Rectal smooth muscle tissue (tissue), 1 donor: ENCODE data around the gene APAF1.
A peak's percentile ranks its signal among the peaks of the same experiment; 100 is the strongest.

ENCODE experiments used
- H3K27ac ChIP-seq: one replicate; pipeline ENCODE4 v1.7.0; 2013; ENCODE audit warnings: low read depth, low read length, inconsistent platforms
- H3K27me3 ChIP-seq: one replicate; pipeline ENCODE4 v1.7.0; 2013; ENCODE audit warnings: low read length; ENCODE audit not compliant: control insufficient read depth, insufficient read depth
- H3K36me3 ChIP-seq: one replicate; pipeline ENCODE4 v1.7.0; 2013; ENCODE audit warnings: low read length; ENCODE audit not compliant: control insufficient read depth, insufficient read depth
- H3K4me1 ChIP-seq: one replicate; pipeline ENCODE4 v1.7.0; 2013; ENCODE audit warnings: low read length; ENCODE audit not compliant: control insufficient read depth, insufficient read depth
- H3K4me3 ChIP-seq: one replicate; pipeline ENCODE4 v1.7.0; 2013; ENCODE audit warnings: low read length
- H3K9ac ChIP-seq: one replicate; pipeline ENCODE4 v1.7.0; 2013; ENCODE audit warnings: low read length

APAF1 gene

DNA sequence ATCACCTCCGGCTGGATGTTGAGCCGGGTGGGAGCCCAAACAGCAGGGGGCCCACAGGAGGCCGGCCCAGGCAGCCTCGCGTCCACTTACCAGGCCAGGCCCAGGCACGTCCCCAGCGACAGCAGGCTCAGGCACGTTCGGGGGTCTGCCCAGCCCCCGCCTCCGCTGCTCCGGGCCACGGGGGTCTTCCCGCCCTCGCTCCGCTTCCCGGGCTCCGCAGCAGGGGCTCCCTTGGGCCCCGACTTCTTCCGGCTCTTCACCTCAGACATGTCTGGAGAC lies 718 bp upstream of the APAF1 start:
- H3K27ac ChIP-seq = peak overlapping the region; percentile 77
- no peaks in the 10 kb centered on the region for H3K4me1 ChIP-seq
- no peaks in the 10 kb centered on the region for H3K27me3 ChIP-seq
- peak overlapping the region; percentile 68 for H3K9ac ChIP-seq
- H3K36me3 ChIP-seq = peaks cover 1% of the 10 kb centered on the region
- peak overlapping the region; percentile 94 for H3K4me3 ChIP-seq

DNA sequence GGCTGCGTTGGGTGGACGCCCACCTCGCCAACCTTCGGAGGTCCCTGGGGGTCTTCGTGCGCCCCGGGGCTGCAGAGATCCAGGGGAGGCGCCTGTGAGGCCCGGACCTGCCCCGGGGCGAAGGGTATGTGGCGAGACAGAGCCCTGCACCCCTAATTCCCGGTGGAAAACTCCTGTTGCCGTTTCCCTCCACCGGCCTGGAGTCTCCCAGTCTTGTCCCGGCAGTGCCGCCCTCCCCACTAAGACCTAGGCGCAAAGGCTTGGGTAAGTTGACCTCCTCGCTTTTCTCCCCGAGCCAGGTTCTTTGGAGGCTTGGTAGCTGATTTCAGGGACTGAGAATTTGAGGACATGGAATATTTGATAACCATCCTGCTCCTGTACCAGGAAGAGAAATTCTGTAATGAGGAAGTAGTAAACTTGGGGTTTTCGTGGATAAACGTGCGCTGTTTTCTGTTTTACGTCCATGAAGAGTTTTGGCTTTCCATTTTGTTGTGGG lies 530 bp downstream of the APAF1 start:
- Histone ChIP-seq H3K27ac (peak overlapping the region; percentile 77), H3K4me3 (peak overlapping the region; percentile 98)

DNA sequence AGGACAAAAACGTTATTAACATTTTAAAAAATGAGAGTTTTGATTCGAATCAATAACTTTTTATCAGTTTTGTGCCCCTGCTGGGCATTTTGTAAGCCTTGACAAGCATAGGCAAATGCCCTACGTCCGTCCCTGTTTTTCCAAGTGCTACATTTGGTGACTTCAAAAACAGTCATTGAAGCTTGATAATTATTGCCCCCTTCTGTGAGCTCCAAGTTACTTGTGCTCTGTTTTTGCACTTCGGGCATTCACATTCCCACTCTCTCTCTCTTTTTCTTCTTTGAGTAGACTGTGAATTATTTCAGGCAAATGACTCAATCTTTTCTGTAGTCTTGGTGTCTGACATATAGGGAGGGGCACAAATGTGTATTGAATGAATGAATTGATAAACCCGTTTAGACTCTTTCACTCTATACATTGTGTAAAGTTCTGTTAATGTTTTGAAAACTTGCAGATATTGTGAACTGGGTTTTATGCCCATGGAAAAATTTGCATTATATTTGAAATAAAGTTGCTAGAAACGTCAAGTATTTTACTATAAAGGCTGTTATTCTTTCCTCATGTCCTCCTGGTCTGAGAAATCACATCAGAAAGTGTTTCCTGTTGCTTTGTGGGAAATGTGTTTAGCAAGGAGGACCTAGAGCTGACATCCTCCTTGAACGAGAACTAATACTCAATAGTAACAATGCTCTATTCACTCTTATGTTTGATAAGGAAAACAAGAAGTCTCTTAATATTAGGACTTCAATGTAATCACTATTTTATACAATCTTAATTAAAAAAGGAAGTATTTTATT lies 1.4 kb downstream of the APAF1 start:
- Histone ChIP-seq H3K4me1 (no peaks in the 10 kb centered on the region), H3K36me3 (peaks cover 3% of the 10 kb centered on the region), H3K9ac (no peak overlapping the region), H3K4me3 (peak overlapping the region; percentile 98), H3K27me3 (no peaks in the 10 kb centered on the region), H3K27ac (no peak overlapping the region)

More for the DNA sequence above, 530 bp downstream of the APAF1 start:
- Histone ChIP-seq H3K27me3 (no peaks in the 10 kb centered on the region), H3K36me3 (peaks cover 3% of the 10 kb centered on the region), H3K9ac (peak overlapping the region; percentile 87), H3K4me1 (no peaks in the 10 kb centered on the region)

DNA sequence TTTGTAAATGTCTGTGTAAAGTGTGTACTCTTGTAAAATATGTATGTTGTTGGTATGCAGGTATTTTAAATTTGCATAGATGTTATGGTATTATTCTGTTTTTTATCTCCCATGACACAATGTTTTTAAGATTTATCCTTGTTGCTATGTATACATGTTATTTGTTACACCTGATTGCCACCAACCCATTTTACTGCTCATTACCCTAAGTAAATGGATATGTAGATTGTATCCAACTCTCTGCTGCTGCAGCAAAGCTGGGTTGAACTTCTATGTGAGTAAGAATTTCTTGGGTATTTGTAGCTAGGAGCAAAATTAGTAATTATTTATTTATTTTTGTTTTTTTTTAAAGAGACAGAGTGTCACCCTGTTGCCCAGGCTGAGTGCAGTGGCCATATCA lies 6.2 kb downstream of the APAF1 start:
- Histone ChIP-seq H3K4me3 (no peak overlapping the region), H3K27me3 (no peaks in the 10 kb centered on the region), H3K27ac (no peak overlapping the region), H3K4me1 (peaks cover 2% of the 10 kb centered on the region), H3K9ac (no peak overlapping the region), H3K36me3 (peaks cover 3% of the 10 kb centered on the region)

DNA sequence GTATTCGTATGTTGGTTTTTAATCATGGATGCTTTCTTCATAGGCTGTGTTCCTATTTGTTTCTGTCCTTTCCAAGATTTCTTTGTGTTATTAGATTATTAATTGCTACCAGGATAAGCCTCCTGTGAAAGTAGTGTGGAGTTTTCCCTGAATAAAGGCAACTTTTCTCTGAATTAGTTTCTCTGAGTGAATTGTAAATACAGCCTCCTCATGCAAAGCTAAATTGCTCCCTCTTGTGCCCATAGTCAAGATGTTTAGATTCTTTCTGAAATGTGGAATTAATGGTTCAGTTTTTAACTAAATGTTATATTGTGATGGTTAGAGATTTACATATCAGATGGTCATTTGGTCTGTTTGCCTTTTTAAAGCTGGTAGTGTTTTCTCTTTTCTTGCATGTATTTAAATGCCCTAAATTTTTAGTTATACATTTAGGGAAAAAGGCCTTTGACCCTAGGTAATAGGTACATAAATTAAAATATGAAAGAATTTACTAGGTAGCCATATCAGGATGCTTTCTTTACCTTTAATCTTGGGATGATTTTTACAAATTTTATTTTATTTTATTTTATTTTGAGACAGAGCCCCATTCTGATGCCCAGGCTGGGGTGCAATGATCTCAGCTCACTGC lies 8.9 kb downstream of the APAF1 start:
- Histone ChIP-seq H3K27me3 (no peaks in the 10 kb centered on the region), H3K27ac (no peak overlapping the region), H3K36me3 (peaks cover 8% of the 10 kb centered on the region), H3K4me1 (peaks cover 2% of the 10 kb centered on the region), H3K9ac (no peak overlapping the region), H3K4me3 (no peak overlapping the region)

DNA sequence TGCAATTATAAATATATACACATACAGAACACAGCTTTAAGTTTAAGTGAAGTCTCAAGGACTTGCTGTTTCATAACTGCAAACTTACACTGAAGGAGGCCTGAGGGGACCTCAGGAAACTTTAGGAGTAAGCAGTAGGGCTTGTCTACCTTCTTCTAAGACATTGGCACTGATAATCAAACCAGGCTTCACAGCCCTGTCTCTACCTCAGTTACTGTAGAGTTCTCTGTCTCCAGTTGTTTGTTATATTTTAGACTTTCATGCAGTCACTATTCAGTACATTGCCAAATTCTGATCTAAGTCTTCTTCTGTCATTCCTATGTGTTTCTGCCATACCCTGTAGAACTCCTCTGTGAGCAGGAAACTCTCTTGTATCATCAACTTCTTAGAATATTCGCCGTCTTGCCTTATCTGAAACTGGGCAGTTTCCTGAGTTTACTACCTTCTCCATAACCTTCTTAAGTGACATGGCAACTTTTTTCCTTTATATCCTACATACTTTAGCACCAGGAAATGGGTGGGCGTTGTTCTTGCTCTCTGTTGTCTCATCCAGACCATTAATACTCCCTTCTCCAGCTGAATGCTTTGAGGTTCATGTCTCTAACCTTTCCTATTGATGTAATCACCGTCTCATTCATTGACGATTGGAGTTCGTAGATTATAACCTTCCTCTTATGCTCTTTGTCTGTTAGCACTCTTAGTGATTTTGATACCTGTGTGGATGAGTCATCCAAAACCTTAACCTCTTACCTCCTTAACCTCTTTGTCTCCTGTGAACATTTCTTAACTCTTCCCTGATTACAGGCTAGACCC lies 11.4 kb downstream of the APAF1 start:
- no peak overlapping the region for H3K27ac ChIP-seq
- H3K4me1 ChIP-seq = peaks cover 2% of the 10 kb centered on the region
- peaks cover 9% of the 10 kb centered on the region for H3K36me3 ChIP-seq
- H3K9ac ChIP-seq = no peak overlapping the region
- no peak overlapping the region for H3K4me3 ChIP-seq
- no peaks in the 10 kb centered on the region for H3K27me3 ChIP-seq

DNA sequence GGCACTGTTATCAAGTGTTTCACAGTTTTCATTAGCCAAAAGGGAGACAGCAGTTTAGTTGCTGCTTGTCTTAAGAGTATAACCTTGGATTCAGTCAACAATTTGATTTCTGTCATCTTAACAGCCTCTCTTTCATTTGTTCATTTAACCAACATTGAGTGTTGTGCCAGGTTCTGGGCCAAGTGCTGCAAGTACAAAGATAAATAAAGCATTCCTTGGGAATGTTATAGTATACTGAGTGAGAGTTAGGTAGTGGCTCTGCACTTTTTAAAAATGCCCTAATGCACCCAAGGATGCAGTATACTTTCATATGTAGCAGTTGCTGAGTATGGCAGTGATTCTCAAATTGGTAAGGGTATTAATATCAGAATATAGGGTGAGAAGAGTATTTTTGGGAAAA lies 15.4 kb downstream of the APAF1 start:
- no peak overlapping the region for H3K9ac ChIP-seq
- H3K4me1 ChIP-seq = no peaks in the 10 kb centered on the region
- no peak overlapping the region for H3K27ac ChIP-seq
- H3K36me3 ChIP-seq = peaks cover 11% of the 10 kb centered on the region
- H3K4me3 ChIP-seq = no peak overlapping the region
- no peaks in the 10 kb centered on the region for H3K27me3 ChIP-seq

DNA sequence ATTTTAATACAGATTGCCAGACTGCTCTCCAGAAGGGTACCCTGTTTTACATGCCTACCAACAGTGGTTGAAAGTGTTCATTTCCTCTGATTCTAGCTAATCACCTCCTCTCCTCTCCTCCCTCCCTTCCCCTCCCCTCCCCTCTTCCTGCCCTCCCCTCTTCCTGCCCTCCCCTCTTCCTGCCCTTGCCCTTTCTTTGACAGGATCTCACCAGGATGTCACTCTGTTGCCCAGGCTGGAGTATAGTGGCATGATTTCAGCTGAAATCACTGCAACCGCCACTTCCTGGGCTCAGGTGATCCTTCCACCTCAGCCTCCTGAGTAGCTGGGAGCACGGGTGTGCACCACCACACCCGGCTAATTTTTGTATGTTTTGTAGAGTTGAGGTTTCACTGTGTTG lies 24.7 kb downstream of the APAF1 start:
- Histone ChIP-seq H3K9ac (no peak overlapping the region), H3K4me3 (no peak overlapping the region), H3K4me1 (no peaks in the 10 kb centered on the region), H3K36me3 (peaks cover 8% of the 10 kb centered on the region), H3K27me3 (no peaks in the 10 kb centered on the region), H3K27ac (no peak overlapping the region)

DNA sequence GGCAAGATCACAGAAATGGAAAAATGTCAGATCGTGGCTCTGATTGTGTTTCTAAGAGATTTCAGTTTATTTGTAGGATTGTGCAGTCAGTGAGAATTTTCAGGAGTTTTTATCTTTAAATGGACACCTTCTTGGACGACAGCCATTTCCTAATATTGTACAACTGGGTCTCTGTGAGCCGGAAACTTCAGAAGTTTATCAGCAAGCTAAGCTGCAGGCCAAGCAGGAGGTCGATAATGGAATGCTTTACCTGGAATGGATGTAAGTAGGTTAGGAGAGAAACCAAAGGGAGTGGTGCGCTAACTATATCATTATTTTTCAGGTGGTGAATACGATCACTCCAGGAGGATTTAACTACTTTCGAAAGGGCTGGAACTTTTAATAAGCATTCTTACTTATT lies 26.4 kb downstream of the APAF1 start:
- Histone ChIP-seq H3K27ac (no peak overlapping the region), H3K27me3 (no peaks in the 10 kb centered on the region), H3K36me3 (peaks cover 4% of the 10 kb centered on the region), H3K9ac (no peak overlapping the region), H3K4me3 (no peak overlapping the region), H3K4me1 (no peaks in the 10 kb centered on the region)

DNA sequence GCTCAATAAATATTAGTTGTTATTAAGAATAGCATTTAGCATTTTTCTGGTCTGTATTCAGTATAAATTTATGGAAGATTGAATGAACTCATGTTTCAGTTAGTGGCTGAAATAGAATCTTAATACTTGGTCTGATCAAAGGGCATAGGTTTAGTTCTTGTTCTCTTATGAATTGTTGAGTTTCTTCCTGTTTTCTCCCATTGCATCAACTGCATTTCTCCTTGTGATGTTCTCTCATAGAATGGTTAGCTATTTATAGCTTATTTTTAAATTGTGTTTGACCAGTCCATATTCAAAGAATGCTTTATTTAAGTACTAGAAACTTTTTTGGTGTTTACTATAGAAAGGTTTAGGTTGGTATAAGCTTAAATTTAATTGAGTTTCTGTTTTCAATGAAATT lies 29.8 kb downstream of the APAF1 start:
- no peaks in the 10 kb centered on the region for H3K4me1 ChIP-seq
- no peaks in the 10 kb centered on the region for H3K27me3 ChIP-seq
- H3K36me3 ChIP-seq = peaks cover 10% of the 10 kb centered on the region
- H3K27ac ChIP-seq = no peak overlapping the region
- H3K9ac ChIP-seq = no peak overlapping the region
- no peak overlapping the region for H3K4me3 ChIP-seq

DNA sequence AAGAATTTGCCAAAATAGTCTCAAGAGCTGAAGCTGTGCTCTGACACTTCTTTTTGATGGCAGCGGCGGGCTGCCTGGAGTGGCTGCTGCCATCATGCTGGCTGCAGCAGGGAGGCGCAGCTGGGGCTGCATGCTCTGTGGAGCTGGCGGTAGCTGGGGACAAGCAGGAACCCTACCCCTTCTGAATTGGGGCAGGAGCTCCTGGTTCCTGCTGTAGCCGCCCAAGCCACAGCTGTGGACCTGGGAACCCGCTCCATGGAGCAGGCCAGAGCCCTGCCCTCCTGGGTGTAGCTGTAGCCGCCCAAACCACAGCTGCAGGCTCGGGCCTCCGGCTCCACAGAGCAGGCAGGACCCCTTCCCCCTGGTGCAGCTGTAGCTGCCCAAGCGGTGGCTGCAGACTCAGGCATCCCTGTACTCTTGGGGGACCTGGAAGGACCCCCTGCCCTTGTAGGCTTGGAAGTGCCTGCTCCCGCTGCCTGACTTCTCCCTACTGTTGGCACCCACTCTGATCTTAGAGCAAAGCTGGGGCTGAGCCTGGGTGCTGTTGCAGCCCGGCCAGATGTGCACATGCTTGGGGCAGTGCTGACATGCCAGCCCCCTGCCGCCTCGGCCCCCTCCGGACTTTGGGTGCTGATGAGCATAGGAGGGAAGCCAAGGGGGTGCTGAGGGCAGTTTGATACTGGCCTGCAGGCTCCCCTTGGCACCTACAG lies 33.3 kb downstream of the APAF1 start:
- H3K4me1 ChIP-seq = no peaks in the 10 kb centered on the region
- H3K36me3 ChIP-seq = peaks cover 15% of the 10 kb centered on the region
- no peaks in the 10 kb centered on the region for H3K27me3 ChIP-seq
- H3K27ac ChIP-seq = no peak overlapping the region
- H3K4me3 ChIP-seq = no peak overlapping the region
- H3K9ac ChIP-seq = no peak overlapping the region
